ENCODE measurements around the gene ATG7. TPM values are rescaled to one million over a fixed set of nuclear protein-coding genes. Genes with fewer than 3 reads are reported as not detected.
A peak's percentile ranks its signal among the peaks of the same experiment; 100 is the strongest.

ATG7 gene
- total RNA-seq, 1 donor from 2014 or later: 48.5 TPM

DNA sequence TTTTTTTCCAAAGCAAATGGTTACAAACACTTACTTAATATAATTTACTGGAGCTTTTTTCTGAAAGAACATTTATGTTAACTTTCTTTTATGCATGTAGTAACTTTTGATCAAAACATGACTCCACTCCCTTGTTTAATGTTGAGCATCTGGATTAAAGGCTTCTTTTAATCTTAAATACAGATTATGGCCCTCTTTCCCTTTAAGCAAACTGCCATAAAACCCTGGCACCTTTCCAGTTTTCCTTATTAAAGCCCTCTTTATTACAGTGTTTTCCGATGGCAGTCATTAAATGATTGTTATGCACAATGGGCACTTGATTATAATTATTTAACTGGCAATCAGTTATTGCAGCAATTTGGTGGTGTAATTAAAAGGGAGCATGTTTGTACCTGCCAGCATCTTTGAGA, 204.5 kb downstream of the ATG7 start:
- no peaks in the 10 kb centered on the region for H3K27me3 ChIP-seq
- no peaks in the 10 kb centered on the region for H3K9me3 ChIP-seq
- TF ChIP-seq, protein P1, sequence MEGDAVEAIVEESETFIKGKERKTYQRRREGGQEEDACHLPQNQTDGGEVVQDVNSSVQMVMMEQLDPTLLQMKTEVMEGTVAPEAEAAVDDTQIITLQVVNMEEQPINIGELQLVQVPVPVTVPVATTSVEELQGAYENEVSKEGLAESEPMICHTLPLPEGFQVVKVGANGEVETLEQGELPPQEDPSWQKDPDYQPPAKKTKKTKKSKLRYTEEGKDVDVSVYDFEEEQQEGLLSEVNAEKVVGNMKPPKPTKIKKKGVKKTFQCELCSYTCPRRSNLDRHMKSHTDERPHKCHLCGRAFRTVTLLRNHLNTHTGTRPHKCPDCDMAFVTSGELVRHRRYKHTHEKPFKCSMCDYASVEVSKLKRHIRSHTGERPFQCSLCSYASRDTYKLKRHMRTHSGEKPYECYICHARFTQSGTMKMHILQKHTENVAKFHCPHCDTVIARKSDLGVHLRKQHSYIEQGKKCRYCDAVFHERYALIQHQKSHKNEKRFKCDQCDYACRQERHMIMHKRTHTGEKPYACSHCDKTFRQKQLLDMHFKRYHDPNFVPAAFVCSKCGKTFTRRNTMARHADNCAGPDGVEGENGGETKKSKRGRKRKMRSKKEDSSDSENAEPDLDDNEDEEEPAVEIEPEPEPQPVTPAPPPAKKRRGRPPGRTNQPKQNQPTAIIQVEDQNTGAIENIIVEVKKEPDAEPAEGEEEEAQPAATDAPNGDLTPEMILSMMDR (IDR thresholded peaks at IDR 0.05): no peak
- H3K36me3 ChIP-seq: no peaks in the 10 kb centered on the region
- intact Hi-C loops (cut with DNase I): no loop called here
- H3K4me3 ChIP-seq: no peak overlapping the region
- peaks cover 9 to 29% of the 10 kb centered on the region in 2 donors for H3K4me1 ChIP-seq
- no peak for DNase-seq (ENCODE audit: low spot score in 2 of 2)
- peak overlapping the region; percentile 86 to 87 for H3K27ac ChIP-seq

DNA sequence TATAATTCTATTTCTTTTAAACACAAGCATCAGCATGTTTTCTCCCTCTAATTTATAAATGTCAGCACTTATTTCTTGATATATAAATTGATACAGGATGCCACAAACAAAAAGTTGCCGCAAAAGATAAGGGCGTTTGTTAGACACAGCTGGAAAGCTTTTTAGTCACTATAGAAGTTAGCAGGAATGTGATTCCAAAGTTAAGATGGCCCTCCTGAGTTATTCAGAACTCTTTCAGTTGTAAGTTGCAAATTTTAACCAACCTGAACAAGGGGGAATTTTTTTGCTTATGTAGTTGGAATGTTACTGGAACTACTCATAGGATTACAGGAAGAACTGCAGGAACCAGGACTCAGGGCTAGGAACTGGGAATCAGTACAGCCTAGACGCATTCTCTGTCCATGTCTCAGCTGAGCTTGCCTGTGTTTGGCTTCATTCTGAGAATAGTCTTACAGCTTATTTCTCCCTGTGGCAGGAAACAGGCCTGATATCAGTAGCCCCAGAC, 205.3 kb downstream of the ATG7 start:
- no peaks in the 10 kb centered on the region for H3K27me3 ChIP-seq
- H3K36me3 ChIP-seq: no peaks in the 10 kb centered on the region
- TF ChIP-seq, protein P1 (IDR thresholded peaks at IDR 0.05): no peak
- peak in 1 of 2 donors; percentile 85 for DNase-seq (ENCODE audit: low spot score in 2 of 2)
- intact Hi-C loops (cut with DNase I): no loop called here
- H3K4me1 ChIP-seq: peaks cover 13 to 36% of the 10 kb centered on the region in 2 donors
- H3K9me3 ChIP-seq: no peaks in the 10 kb centered on the region
- no peak overlapping the region for H3K4me3 ChIP-seq
- H3K27ac ChIP-seq: peak overlapping the region; percentile 86 to 87

DNA sequence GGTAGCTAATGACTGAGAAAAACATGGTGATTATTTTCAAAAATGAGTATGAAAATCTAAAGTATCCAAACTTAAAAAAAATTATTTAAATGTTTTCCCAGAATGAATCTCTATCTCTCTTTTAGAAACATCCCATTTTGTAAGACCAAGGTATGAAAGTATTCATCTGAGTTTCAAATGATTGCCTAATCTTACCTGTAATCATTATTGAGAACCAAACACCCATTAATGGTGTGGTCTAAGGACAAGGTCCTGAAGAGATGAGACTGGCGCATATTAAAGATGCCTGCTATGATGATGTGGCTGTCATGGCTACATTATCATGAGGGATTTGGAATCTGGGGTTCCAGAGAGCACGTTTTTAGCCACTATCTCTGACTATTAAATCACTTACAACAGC, 206.0 kb downstream of the ATG7 start:
- H3K36me3 ChIP-seq: no peaks in the 10 kb centered on the region
- no peaks in the 10 kb centered on the region for H3K9me3 ChIP-seq
- H3K27ac ChIP-seq: peak overlapping the region; percentile 86 to 87
- H3K27me3 ChIP-seq: no peaks in the 10 kb centered on the region
- no peak for DNase-seq (ENCODE audit: low spot score in 2 of 2)
- TF ChIP-seq, protein P1 (IDR thresholded peaks at IDR 0.05): no peak
- no peak overlapping the region for H3K4me3 ChIP-seq
- intact Hi-C loops (cut with DNase I): no loop called here
- peaks cover 13 to 36% of the 10 kb centered on the region in 2 donors for H3K4me1 ChIP-seq

DNA sequence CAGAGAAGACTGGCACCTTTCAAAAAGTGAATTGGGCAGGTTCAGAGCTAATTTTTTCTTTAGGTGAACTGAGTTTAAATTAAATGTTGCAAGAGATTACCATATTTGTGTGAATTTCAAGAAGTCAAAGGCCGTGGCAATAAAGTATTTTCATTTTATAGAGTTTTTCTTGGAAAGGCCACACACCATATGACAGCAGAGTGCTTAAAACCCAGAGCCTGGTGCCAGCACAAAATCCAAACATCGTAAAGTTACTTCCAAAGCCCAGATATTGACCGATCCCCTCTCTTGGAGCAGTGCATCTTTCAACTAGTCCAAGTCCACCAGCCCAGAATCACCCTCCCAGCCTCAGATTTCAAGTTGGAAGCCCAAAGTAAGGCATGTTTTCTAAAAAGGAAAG, 207.0 kb downstream of the ATG7 start:
- DNase-seq (ENCODE audit: low spot score in 2 of 2): no peak
- no peaks in the 10 kb centered on the region for H3K36me3 ChIP-seq
- no peaks in the 10 kb centered on the region for H3K9me3 ChIP-seq
- peaks cover 13 to 36% of the 10 kb centered on the region in 2 donors for H3K4me1 ChIP-seq
- TF ChIP-seq, protein P1 (IDR thresholded peaks at IDR 0.05): no peak
- intact Hi-C loops (cut with DNase I): no loop called here
- no peak overlapping the region for H3K4me3 ChIP-seq
- H3K27me3 ChIP-seq: no peaks in the 10 kb centered on the region
- H3K27ac ChIP-seq: peak overlapping the region; percentile 86 to 87

DNA sequence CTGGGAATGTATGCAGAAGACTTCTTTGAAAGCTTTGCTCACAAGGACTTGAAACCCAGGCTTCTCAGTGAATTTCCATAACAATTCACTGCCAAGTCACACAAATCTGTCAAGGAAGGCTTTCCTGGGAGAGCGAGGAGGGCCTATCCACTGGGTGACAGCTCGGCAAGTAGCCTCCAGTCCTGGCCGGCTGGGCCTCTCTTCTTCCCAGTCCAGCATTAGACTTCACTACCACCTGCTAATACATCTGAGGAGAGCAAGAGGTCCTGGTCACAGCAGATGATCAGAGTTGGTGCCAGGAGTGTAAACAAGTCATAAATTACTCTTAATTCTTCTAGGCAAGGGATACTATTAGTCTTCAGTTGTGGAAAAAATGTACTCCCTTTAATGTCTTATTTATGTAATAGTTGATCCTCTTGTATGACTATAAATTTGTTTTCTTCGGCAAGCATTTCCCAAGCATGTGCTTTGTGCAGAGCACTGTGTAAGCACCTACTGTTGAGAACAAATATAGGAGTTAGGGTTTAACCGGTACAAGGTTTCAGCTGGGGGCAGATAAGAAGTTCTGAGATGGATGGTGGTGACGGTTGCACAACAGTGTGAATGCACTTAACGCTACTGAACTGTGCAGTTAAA, 208.6 kb downstream of the ATG7 start:
- TF ChIP-seq, protein P1 (IDR thresholded peaks at IDR 0.05): no peak
- intact Hi-C loops (cut with DNase I): loop anchor here (2.0 kb wide), 1 partner anchor 28 kb away; no protein-coding TSS in a partner anchor
- H3K27me3 ChIP-seq: no peaks in the 10 kb centered on the region
- no peak overlapping the region for H3K4me3 ChIP-seq
- peak overlapping the region; percentile 72 to 88 for H3K27ac ChIP-seq
- H3K36me3 ChIP-seq: no peaks in the 10 kb centered on the region
- DNase-seq (ENCODE audit: low spot score in 2 of 2): no peak
- H3K9me3 ChIP-seq: no peaks in the 10 kb centered on the region
- H3K4me1 ChIP-seq: peaks cover 13 to 36% of the 10 kb centered on the region in 2 donors

Data from ascending aorta (tissue), 2 donors.